ENCODE data around the gene PERM1. TPM values are rescaled to one million over a fixed set of nuclear protein-coding genes. Genes with fewer than 3 reads are reported as not detected.

PERM1 gene
- total RNA-seq: 0.35 TPM in 1 of 2 replicates, not detected in the other

GRCh38 chr1:981955-982558 lies at the start of gene PERM1:
TSS of gene PERM1 (minus strand) at chr1:982093. CDS start at chr1:981029, 1,064 bp downstream.

GRCh38 chr1:1020000-1020404 lies 38.1 kb upstream of the PERM1 start, which contains the start of gene AGRN:
TSS of gene AGRN (plus strand) at chr1:1020120. CDS start at chr1:1020173, 53 bp downstream.

GRCh38 chr1:1013105-1013921 lies 31.4 kb upstream of the PERM1 start, which contains the start of gene ISG15:
TSS of gene ISG15 (plus strand) at chr1:1013497. CDS start at chr1:1013574, 77 bp downstream.

GRCh38 chr1:999725-1000356 lies 17.9 kb upstream of the PERM1 start, which contains the start of gene HES4:
TSS of gene HES4 (minus strand) at chr1:1000097. CDS start at chr1:999973, 124 bp downstream.

GRCh38 chr1:966135-966703 lies 15.7 kb downstream of the PERM1 start, which contains the start of gene PLEKHN1:
TSS of gene PLEKHN1 (plus strand) at chr1:966482. CDS start at chr1:966532, 50 bp downstream.

GRCh38 chr1:960363-961131 lies 21.3 kb downstream of the PERM1 start, which contains the start of gene KLHL17:
TSS of gene KLHL17 (plus strand) at chr1:960584. CDS start at chr1:960694, 110 bp downstream.

GRCh38 chr1:958823-959730 lies 22.8 kb downstream of the PERM1 start, which contains the start of gene NOC2L:
TSS of gene NOC2L (minus strand) at chr1:959256. CDS start at chr1:959240, 16 bp downstream.

Other genes starting within 250 kb of the PERM1 start
- gene SAMD11, start 58.2 kb downstream of the PERM1 start, total RNA-seq: 0.98 and 1.3 TPM in 2 replicates
- 115 and 127 TPM in 2 replicates for gene NOC2L, start 22.8 kb downstream of the PERM1 start, total RNA-seq
- 19.6 and 20.5 TPM in 2 replicates for gene KLHL17, start 21.5 kb downstream of the PERM1 start, total RNA-seq
- 13.5 and 16.1 TPM in 2 replicates for gene PLEKHN1, start 15.6 kb downstream of the PERM1 start, total RNA-seq
- 56.3 and 58.9 TPM in 2 replicates for gene HES4, start 18.0 kb upstream of the PERM1 start, total RNA-seq
- 23.9 and 28.7 TPM in 2 replicates for gene ISG15, start 31.4 kb upstream of the PERM1 start, total RNA-seq
- 269 and 285 TPM in 2 replicates for gene AGRN, start 38.0 kb upstream of the PERM1 start, total RNA-seq
- 1.3 and 2.2 TPM in 2 replicates for gene RNF223, start 92.2 kb upstream of the PERM1 start, total RNA-seq
- gene C1orf159, start 134.0 kb upstream of the PERM1 start, total RNA-seq: 12.7 and 22.9 TPM in 2 replicates
- not detected in 2 replicates for gene TTLL10, start 191.8 kb upstream of the PERM1 start, total RNA-seq
- 0.63 and 0.98 TPM in 2 replicates for gene TNFRSF18, start 224.5 kb upstream of the PERM1 start, total RNA-seq
- not detected in 2 replicates for gene TNFRSF4, start 232.1 kb upstream of the PERM1 start, total RNA-seq
- 130 TPM in 2 replicates for gene SDF4, start 249.9 kb upstream of the PERM1 start, total RNA-seq

All from airway epithelial cell (primary cell).